Uterus (tissue), 4 donors: ENCODE measurements around the gene FABP7. TPM values are rescaled to one million over a fixed set of nuclear protein-coding genes. Genes with fewer than 3 reads are reported as not detected.

Experiments used
- DNase-seq, 2 donors: peaks; one replicate each; pipeline ENCODE4 v3.0.0-alpha.2; 2019 to 2020
- H3K27ac ChIP-seq, 2 donors: fragments of 200-600 bp; sonication (generic); 1 replicate in 1 of 2; 2 replicates in 1 of 2; pipeline ENCODE4 v1.5.1; 2016 to 2018
- H3K27me3 ChIP-seq, 2 donors: fragments of 200-600 bp; sonication (generic); one replicate each; pipeline ENCODE4 v1.5.1; 2018 to 2019; ENCODE audit warnings: control low read depth in 1 of 2
- H3K36me3 ChIP-seq, 2 donors: fragments of 200-600 bp; sonication (generic); one replicate each; pipeline ENCODE4 v1.5.1; 2019; ENCODE audit warnings: control low read depth in 1 of 2
- H3K4me1 ChIP-seq, 2 donors: fragments of 200-600 bp; sonication (generic); one replicate each; pipeline ENCODE4 v1.5.1; 2018 to 2019; ENCODE audit warnings: control low read depth in 1 of 2
- H3K4me3 ChIP-seq, 2 donors: fragments of 200-600 bp; sonication (generic); 1 replicate in 1 of 2; 2 replicates in 1 of 2; pipeline ENCODE4 v1.5.1; 2018 to 2019; ENCODE audit warnings: mild to moderate bottlenecking in 1 of 2
- H3K9me3 ChIP-seq, 2 donors: fragments of 200-600 bp; sonication (generic); one replicate each; pipeline ENCODE4 v1.5.1; 2019; ENCODE audit warnings: control low read depth in 1 of 2
- POLR2A ChIP-seq, 2 donors: fragments of 450-650 bp; IDR thresholded peaks; one replicate each; pipeline ENCODE4 v1.6.1; 2016; ENCODE audit warnings: antibody characterized with exemption in 2 of 2, mild to moderate bottlenecking in 1 of 2, moderate library complexity in 1 of 2
- intact Hi-C: fragments of 100-400 bp; cut with DNase I; formaldehyde crosslinking; loops from one replicate; pipeline ENCODE4 v1.15.1; 2023; ENCODE audit warnings: low total_unique reads
- total RNA-seq, 4 donors: library from RNA; depleted of rRNA in 3 of 4; stranded (reverse); fragments of >200 nt in 3 of 4; gene quantifications; one replicate each; pipeline versions ENCODE4 v1.1.0 to v1.2.4, GENCODE V29; 2014 to 2023
- TF ChIP-seq, protein P1 (sequence below), 4 experiments: fragments of 200-600 bp in 2 of 4; fragments of 450-650 bp in 2 of 4; sonication (generic) in 2 of 4; IDR thresholded peaks; one replicate each; pipeline ENCODE4 v1.5.1; 2016 to 2019; ENCODE audit warnings: antibody characterized with exemption in 4 of 4, mild to moderate bottlenecking in 2 of 4, moderate library complexity in 1 of 4
- donor health status: DM: yes; HTN: yes; CAD: no.

The FABP7 gene
- total RNA-seq: under 1 TPM in 1 of 4 donors, not detected in 3; 0.76 TPM

DNA sequence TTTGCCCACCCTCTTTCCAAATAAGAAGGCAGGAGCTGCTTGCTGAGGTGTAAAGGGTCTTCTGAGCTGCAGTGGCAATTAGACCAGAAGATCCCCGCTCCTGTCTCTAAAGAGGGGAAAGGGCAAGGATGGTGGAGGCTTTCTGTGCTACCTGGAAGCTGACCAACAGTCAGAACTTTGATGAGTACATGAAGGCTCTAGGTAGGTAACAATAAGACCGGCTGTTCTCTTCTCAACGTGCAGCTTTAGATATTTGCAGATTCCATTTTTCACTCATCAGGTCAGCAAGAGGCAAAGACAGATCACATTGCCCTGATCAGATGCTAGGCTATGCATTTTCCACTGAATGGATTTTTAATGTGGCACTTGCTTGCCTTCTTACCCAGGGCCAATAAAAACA, at the start of gene FABP7:
Gene FABP7 (plus strand): TSS at position 50 of the 400 bp plus-strand sequence. CDS start 79 bp downstream, at position 129.
- DNase-seq: no peak

DNA sequence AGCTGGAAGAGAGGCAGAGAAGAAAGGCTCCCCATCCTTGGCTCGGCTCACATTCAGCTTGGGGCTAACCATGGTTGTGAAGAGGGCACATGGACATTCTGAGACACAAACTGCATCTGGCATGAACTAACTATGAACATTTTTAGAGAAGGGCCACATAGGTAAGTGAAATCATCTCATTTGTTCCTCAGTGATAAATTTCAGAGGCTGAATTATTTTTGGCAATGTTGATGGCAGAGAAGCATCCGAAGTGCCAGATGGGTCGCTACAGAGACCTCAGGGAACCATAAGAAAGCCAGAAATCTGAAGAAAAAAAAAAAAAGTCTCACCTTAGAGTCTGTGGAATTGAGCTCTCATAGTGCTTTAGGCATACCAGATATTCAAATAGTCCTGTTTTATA, 49.2 kb upstream of the FABP7 start:
- Histone ChIP-seq H3K4me1 (no peaks in the 10 kb centered on the region), H3K36me3 (no peaks in the 10 kb centered on the region), H3K4me3 (no peak overlapping the region), H3K27ac (no peak overlapping the region), H3K27me3 (no peaks in the 10 kb centered on the region), H3K9me3 (no peaks in the 10 kb centered on the region)
- TF ChIP-seq, protein P1, sequence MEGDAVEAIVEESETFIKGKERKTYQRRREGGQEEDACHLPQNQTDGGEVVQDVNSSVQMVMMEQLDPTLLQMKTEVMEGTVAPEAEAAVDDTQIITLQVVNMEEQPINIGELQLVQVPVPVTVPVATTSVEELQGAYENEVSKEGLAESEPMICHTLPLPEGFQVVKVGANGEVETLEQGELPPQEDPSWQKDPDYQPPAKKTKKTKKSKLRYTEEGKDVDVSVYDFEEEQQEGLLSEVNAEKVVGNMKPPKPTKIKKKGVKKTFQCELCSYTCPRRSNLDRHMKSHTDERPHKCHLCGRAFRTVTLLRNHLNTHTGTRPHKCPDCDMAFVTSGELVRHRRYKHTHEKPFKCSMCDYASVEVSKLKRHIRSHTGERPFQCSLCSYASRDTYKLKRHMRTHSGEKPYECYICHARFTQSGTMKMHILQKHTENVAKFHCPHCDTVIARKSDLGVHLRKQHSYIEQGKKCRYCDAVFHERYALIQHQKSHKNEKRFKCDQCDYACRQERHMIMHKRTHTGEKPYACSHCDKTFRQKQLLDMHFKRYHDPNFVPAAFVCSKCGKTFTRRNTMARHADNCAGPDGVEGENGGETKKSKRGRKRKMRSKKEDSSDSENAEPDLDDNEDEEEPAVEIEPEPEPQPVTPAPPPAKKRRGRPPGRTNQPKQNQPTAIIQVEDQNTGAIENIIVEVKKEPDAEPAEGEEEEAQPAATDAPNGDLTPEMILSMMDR (IDR thresholded peaks at IDR 0.05): no peak
- no peak for TF ChIP-seq POLR2A (IDR thresholded peaks at IDR 0.05)
- DNase-seq: no peak
- intact Hi-C loops: no loop called here

More for the DNA sequence above, at the start of gene FABP7:
- no peak for TF ChIP-seq POLR2A (IDR thresholded peaks at IDR 0.05)
- TF ChIP-seq, protein P1 (IDR thresholded peaks at IDR 0.05): no peak
- no peak within 1 kb of the TSS for H3K27ac ChIP-seq
- no peaks in the 10 kb centered on the region for H3K9me3 ChIP-seq
- no peak within 1 kb of the TSS for H3K4me3 ChIP-seq
- intact Hi-C loops: no loop called here
- H3K4me1 ChIP-seq: no peaks in the 10 kb centered on the region
- no peaks in the 10 kb centered on the region for H3K27me3 ChIP-seq
- H3K36me3 ChIP-seq: no peaks in the 10 kb centered on the region

DNA sequence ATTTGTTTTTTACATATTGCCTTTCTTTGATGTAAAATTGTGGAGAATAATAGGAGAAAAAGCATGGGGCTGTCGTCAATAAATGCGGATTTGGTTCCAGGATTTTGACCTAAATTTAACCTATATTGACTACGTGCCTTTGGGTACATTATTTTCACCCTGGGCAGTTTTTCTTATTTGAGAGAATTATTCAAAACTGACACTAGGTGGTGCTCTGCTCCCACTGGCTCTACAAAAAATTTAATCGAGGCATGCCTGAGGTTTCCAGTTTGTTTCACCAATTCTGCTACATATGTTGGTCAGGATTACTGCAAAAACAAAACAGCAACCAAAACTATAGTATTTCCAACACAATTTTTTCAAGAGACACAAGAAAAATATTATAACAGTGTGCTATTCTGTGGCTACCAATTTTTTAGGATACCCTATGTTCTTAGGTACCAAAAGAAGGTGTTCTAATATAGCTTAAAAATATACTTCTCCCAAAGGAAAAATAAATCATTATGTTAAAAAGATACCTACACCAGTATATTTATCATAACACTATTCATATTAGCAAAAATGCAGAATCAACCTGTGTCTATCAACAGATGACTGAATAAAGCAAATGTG, 48.6 kb upstream of the FABP7 start:
- Histone ChIP-seq H3K27me3 (no peaks in the 10 kb centered on the region), H3K4me3 (no peak overlapping the region), H3K4me1 (no peaks in the 10 kb centered on the region), H3K27ac (no peak overlapping the region), H3K9me3 (no peaks in the 10 kb centered on the region), H3K36me3 (no peaks in the 10 kb centered on the region)
- intact Hi-C loops: no loop called here
- DNase-seq: no peak
- no peak for TF ChIP-seq POLR2A (IDR thresholded peaks at IDR 0.05)
- TF ChIP-seq, protein P1 (IDR thresholded peaks at IDR 0.05): peak; percentile 66 to 79 (median 76)

DNA sequence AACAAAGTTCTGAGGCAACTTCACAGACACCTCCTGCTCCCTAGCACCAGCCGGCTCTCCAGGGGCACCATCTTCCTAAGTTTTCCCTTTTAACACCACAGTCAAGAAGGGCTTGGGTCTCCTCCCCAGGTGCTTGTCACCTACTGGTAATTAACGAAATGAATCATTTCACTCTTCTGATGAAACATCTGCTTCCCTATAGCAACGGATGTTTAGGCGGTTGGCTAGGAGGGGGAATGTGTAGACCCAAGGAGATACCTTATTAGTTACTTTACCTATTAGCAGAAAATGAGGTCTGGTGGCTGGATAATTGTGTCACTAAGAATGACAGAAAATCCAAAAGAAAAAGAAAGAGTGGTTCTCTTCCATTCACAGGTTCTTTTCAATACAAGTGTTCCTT, 46.3 kb upstream of the FABP7 start:
- Histone ChIP-seq H3K27ac (no peak overlapping the region), H3K4me3 (no peak overlapping the region), H3K36me3 (no peaks in the 10 kb centered on the region), H3K9me3 (no peaks in the 10 kb centered on the region), H3K27me3 (no peaks in the 10 kb centered on the region), H3K4me1 (no peaks in the 10 kb centered on the region)
- intact Hi-C loops: no loop called here
- TF ChIP-seq POLR2A (IDR thresholded peaks at IDR 0.05): no peak
- TF ChIP-seq, protein P1 (IDR thresholded peaks at IDR 0.05): no peak
- no peak for DNase-seq

DNA sequence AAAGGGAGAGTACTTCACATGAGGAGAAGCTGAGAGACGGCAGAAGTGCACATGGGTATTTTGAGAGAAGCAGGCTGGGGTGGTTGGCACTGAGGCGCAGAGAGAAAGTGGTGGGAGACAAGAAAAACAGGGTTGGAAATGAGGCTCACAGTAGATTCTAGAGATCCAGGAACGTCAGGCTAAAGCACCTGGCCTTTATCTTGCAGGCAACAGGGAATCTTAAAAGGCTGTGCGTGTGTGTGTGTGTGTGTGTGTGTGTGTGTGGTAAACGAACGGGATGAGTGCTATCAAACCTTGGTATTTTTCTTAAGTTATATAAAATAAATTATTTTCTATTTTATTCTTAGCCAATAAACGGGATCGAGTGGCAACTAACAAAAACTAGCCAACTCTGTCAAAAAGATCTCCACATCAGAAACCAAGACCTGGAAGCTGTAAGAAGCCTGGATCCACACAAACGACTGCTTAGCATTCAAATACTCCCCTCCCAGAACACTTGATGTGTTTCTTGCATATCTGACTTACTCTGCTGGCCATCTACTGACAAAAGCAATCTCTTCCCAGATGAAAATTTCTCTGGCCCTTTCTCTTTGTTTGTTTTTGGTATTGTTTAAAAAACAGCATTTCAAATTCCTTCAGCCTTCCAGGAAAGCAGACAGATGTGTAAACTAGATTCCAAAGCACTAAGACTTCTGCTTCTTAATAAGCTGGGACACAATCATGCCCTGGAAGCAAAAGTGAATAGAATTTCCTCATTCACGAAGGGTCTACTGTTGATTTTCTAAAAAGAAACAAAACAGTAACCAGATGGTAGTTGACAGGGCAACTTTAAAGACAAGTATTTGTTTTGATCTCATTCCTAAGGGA, 44.8 kb upstream of the FABP7 start:
- no peaks in the 10 kb centered on the region for H3K9me3 ChIP-seq
- intact Hi-C loops: no loop called here
- H3K4me1 ChIP-seq: no peaks in the 10 kb centered on the region
- H3K27ac ChIP-seq: peak overlapping the region; percentile 10 to 27
- DNase-seq: no peak
- TF ChIP-seq, protein P1 (IDR thresholded peaks at IDR 0.05): no peak
- no peak for TF ChIP-seq POLR2A (IDR thresholded peaks at IDR 0.05)
- no peak overlapping the region for H3K4me3 ChIP-seq
- no peaks in the 10 kb centered on the region for H3K27me3 ChIP-seq
- no peaks in the 10 kb centered on the region for H3K36me3 ChIP-seq
